ENCODE data around the gene TMTC1. TPM values are rescaled to one million over a fixed set of nuclear protein-coding genes. Genes with fewer than 3 reads are reported as not detected.

The TMTC1 gene
- total RNA-seq, 3 donors from 2014 or later (not counting 1 experiment from before 2014, with no cell fraction given), result 0.18 to 2.0 (median 0.50) TPM

GRCh38 chr12:29700761-29701481, 82.8 kb downstream of the TMTC1 start:
- Mint-ChIP-seq H3K9me3 (peaks cover under 1 to 2% of the 10 kb centered on the region in 2 donors), H3K4me1 (no peaks in the 10 kb centered on the region), H3K27me3 (ENCODE audit: low read depth in 2 of 2) (no peaks in the 10 kb centered on the region), H3K36me3 (no peaks in the 10 kb centered on the region), H3K27ac (no peak overlapping the region), H3K4me3 (no peak overlapping the region)
- Histone ChIP-seq H3K9me3 (ENCODE audit: control insufficient read depth, insufficient read depth, low read length) (no peaks in the 10 kb centered on the region), H3K4me3 (ENCODE audit: low read length) (no peak overlapping the region), H3K4me1 (ENCODE audit: control insufficient read depth, insufficient read depth, low read length) (no peaks in the 10 kb centered on the region), H3K27me3 (ENCODE audit: control insufficient read depth, insufficient read depth, low read length) (no peaks in the 10 kb centered on the region), H3K27ac (ENCODE audit: low read length) (no peak overlapping the region), H3K36me3 (ENCODE audit: control insufficient read depth, insufficient read depth, low read length) (no peaks in the 10 kb centered on the region)
- intact Hi-C loops (cut with micrococcal nuclease), result no loop called here
- no peak for DNase-seq
- ATAC-seq, result no peak
- 71% methylated on average over 5 of the region's 6 CpGs for WGBS (ENCODE audit: insufficient coverage)
- TF ChIP-seq CTCF (IDR thresholded peaks at IDR 0.05), result no peak

- Histone ChIP-seq H3K36me3 (ENCODE audit: control insufficient read depth, insufficient read depth, low read length) (no peaks in the 10 kb centered on the region), H3K27me3 (ENCODE audit: control insufficient read depth, insufficient read depth, low read length) (no peaks in the 10 kb centered on the region), H3K4me3 (ENCODE audit: low read length) (no peak overlapping the region), H3K27ac (ENCODE audit: low read length) (no peak overlapping the region), H3K9me3 (ENCODE audit: control insufficient read depth, insufficient read depth, low read length) (no peaks in the 10 kb centered on the region), H3K4me1 (ENCODE audit: control insufficient read depth, insufficient read depth, low read length) (no peaks in the 10 kb centered on the region)
- Mint-ChIP-seq H3K4me1 (no peaks in the 10 kb centered on the region), H3K27me3 (ENCODE audit: low read depth in 2 of 2) (no peaks in the 10 kb centered on the region), H3K4me3 (no peak overlapping the region), H3K27ac (no peak overlapping the region), H3K36me3 (no peaks in the 10 kb centered on the region), H3K9me3 (peaks cover 0 to 4% of the 10 kb centered on the region in 2 donors)
- ATAC-seq (no peak), DNase-seq (no peak)
- no peak for TF ChIP-seq CTCF (IDR thresholded peaks at IDR 0.05)
- intact Hi-C loops (cut with micrococcal nuclease), result no loop called here
- 67% methylated on average over 1 of the region's 1 CpG for WGBS (ENCODE audit: insufficient coverage)
These were observed 85.0 kb downstream of the TMTC1 start for GRCh38 chr12:29698756-29699155.

- ATAC-seq (no peak), DNase-seq (no peak)
- no peak for TF ChIP-seq CTCF (IDR thresholded peaks at IDR 0.05)
- no CpG with 5 or more reads among the region's 3 CpGs for WGBS (ENCODE audit: insufficient coverage)
- no peaks in the 10 kb centered on the region for H3K27me3 Mint-ChIP-seq (ENCODE audit: low read depth in 2 of 2)
- Histone ChIP-seq H3K4me3 (ENCODE audit: low read length) (no peak overlapping the region), H3K27me3 (ENCODE audit: control insufficient read depth, insufficient read depth, low read length) (no peaks in the 10 kb centered on the region), H3K4me1 (ENCODE audit: control insufficient read depth, insufficient read depth, low read length) (no peaks in the 10 kb centered on the region), H3K9me3 (ENCODE audit: control insufficient read depth, insufficient read depth, low read length) (no peaks in the 10 kb centered on the region), H3K27ac (ENCODE audit: low read length) (no peak overlapping the region), H3K36me3 (ENCODE audit: control insufficient read depth, insufficient read depth, low read length) (no peaks in the 10 kb centered on the region)
- H3K36me3 Mint-ChIP-seq, result no peaks in the 10 kb centered on the region
- no peak overlapping the region for H3K4me3 Mint-ChIP-seq
- H3K27ac Mint-ChIP-seq, result no peak overlapping the region
- H3K4me1 Mint-ChIP-seq, result no peaks in the 10 kb centered on the region
- peaks cover 0 to 4% of the 10 kb centered on the region in 2 donors for H3K9me3 Mint-ChIP-seq
- intact Hi-C loops (cut with micrococcal nuclease), result no loop called here
These were observed 87.9 kb downstream of the TMTC1 start for GRCh38 chr12:29695800-29696199.

- WGBS (ENCODE audit: insufficient coverage), result 100% methylated on average over 2 of the region's 2 CpGs
- H3K9me3 ChIP-seq (ENCODE audit: control insufficient read depth, insufficient read depth, low read length), result no peaks in the 10 kb centered on the region
- H3K27me3 ChIP-seq (ENCODE audit: control insufficient read depth, insufficient read depth, low read length), result no peaks in the 10 kb centered on the region
- no peak overlapping the region for H3K4me3 ChIP-seq (ENCODE audit: low read length)
- no peak overlapping the region for H3K27ac Mint-ChIP-seq
- H3K27ac ChIP-seq (ENCODE audit: low read length), result no peak overlapping the region
- DNase-seq (no peak), ATAC-seq (no peak)
- intact Hi-C loops (cut with micrococcal nuclease), result no loop called here
- TF ChIP-seq CTCF (IDR thresholded peaks at IDR 0.05), result no peak
- peaks cover 0 to 4% of the 10 kb centered on the region in 2 donors for H3K9me3 Mint-ChIP-seq
- no peaks in the 10 kb centered on the region for H3K4me1 ChIP-seq (ENCODE audit: control insufficient read depth, insufficient read depth, low read length)
- H3K27me3 Mint-ChIP-seq (ENCODE audit: low read depth in 2 of 2), result no peaks in the 10 kb centered on the region
- H3K4me3 Mint-ChIP-seq, result no peak overlapping the region
- H3K36me3 Mint-ChIP-seq, result no peaks in the 10 kb centered on the region
- H3K4me1 Mint-ChIP-seq, result no peaks in the 10 kb centered on the region
- H3K36me3 ChIP-seq (ENCODE audit: control insufficient read depth, insufficient read depth, low read length), result no peaks in the 10 kb centered on the region
These were observed 88.7 kb downstream of the TMTC1 start for GRCh38 chr12:29695026-29695425.
